Inferior parietal cortex (tissue), 1 donor: ENCODE measurements around the gene IL1RL2.

ENCODE experiments used
- DNase-seq: peaks from one replicate; pipeline ENCODE4 v3.0.0-alpha.2; 2016; ENCODE audit errors: extremely low spot score

The IL1RL2 gene

DNA sequence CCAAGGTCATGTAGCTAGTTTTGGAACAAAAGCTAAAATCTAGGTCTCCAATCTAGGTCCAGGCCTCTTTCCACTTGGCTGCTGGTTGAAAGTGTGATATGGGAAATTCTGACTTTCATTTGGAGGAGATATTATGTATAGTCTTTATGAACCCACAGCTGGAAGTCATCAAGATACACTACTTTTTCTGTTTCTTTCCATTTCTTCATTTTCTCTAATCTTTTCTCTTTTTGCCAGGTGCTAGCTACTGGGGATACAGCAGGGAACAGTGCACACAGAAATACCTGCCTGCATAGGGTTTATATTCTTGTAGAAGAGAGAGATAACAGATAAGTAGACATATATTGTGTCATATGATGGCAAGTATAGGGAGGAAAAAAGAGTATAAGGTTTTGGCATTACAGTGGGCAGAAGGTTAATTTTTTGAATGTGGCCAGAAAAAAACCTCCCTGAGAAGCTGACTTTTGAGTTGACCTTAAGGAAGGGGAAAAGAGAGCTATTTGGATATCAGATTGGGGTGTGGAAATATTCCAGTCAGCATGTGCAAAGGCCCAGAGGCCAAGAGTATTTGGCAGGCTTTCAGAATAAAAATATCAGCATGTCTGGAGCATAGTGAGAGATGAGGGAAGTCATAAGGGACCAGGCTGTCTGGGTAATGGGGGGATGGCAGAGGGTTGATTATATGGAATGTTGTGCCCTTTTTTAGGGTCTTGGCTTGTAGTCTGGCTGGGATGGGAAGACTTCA, 28.6 kb upstream of the IL1RL2 start:
- DNase-seq: no peak

DNA sequence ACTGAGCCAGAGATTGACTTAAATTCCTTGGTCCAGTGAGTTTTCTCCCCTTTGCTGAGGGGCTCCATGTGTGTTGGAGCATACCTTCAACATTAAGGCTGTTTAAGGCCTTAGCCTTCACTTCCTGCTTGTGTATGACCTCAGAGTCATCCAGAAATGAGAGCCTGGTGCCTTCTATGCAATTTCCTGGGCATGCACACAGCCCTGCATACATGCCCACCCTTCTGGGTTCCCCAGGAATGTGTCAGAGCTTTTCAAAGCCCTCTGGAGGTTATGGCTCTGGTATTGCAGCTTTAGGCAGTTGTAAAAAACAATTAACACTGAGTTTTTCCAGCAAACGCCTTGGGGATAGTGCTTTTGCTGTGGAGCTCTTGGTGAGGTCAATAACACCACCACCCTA, 27.5 kb upstream of the IL1RL2 start:
- DNase-seq: no peak

DNA sequence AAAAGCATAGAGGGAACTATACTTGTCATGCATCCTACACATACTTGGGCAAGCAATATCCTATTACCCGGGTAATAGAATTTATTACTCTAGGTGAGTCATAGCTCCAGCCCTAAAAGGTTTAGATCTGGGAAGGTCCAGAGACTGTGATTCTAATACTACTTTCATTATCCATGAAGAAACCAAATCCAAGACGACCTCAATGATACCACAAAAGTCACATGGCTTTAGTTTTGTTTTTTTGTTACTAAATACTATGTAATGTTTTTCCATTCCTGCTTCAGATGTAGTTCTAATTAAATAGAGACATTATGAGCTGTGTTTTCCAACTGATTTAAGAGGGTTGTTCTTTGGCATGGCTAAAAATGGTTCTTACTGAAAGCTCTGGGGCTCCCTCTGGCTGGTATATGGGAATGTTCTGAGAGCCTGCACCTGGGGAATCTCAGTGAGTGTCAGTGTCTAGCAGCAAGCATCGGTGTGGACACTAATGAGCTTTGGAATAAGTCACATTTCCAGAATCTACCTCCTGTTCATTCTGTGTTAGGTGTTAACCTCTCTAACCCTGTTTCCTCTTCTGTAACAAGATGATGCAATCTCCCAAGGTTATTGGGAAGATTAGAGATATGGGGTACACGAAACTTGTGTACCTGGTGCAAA, 20.5 kb upstream of the IL1RL2 start:
- DNase-seq: peak; percentile 32

DNA sequence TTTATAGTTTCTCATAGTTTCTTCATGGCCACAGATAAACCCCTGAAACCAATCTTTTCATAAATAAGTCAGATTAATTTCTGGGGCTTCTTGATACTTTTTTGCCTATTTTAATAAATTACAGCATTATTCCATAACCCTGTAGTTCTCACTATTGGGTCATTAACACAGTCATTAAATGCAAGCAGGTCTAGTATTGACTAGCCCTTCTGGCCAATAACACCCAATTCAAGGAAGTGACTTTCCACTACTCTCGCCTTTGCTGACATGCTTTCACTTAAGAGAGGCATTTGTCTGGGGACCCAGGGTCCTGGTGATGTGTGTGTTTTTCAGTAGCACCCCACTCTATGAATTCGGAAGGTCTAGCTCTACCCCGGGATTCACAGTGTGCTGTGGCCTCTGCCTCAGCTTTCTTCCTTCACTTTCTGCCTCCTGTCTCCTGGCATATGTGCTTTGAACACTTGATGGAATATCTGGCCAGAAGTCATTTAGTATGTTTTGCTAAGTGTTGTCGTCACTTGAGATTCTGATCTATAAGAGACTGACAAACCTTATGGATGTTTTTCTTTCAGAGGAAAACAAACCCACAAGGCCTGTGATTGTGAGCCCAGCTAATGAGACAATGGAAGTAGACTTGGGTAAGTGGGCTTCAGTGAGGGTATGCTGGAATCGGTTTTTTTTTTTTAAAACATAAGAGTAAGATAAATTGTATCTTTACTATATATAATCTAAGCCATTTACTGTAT, 18.6 kb upstream of the IL1RL2 start:
- DNase-seq: no peak

DNA sequence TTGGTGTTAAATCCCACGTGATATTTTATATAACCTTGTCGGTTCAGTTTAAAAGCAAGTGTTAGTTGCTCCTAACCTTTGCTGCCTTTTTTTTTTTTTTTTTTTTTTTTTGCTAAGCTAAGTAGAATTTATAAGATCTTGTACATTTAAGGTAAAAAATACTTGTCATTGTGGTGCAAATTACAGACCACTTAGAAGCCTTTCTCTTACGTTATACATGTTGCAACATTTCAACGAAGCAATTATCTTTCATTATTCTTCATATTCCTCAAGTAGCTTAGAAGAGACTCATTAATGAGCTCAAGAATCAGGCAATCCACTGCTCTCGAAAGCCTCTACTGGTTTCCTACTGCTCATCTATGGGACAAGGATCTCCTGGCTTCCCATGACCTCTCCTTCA, 14.9 kb upstream of the IL1RL2 start:
- DNase-seq: no peak

DNA sequence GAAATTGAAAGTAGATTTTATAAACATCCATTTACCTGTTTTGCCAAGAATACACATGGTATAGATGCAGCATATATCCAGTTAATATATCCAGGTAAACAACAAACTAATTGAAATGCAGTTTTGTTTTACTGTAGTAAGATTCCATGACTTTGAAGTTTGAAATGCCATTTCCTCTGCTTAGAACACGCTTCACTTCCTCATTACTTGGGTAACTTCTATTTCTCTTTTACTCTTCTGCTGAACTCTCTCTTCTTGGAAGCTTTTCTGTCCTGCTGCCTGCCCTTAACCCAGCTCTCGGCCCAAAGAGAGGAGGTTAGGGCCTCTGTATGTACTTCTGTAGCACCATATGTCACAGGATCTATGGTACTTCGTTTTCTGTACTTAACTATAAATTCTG, 14.1 kb upstream of the IL1RL2 start:
- DNase-seq: no peak

DNA sequence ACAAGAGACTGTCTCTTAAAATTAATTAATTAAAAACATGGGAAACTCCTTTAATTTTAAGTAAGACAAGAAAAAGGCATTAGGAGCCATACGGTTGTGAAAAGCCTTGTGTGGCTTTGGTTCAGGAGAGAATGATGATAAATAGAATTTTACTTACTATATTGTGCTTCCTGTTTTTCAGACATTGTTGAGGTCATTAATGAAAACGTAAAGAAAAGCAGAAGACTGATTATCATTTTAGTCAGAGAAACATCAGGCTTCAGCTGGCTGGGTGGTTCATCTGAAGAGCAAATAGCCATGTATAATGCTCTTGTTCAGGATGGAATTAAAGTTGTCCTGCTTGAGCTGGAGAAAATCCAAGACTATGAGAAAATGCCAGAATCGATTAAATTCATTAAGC, 10.7 kb upstream of the IL1RL2 start:
- no peak for DNase-seq

DNA sequence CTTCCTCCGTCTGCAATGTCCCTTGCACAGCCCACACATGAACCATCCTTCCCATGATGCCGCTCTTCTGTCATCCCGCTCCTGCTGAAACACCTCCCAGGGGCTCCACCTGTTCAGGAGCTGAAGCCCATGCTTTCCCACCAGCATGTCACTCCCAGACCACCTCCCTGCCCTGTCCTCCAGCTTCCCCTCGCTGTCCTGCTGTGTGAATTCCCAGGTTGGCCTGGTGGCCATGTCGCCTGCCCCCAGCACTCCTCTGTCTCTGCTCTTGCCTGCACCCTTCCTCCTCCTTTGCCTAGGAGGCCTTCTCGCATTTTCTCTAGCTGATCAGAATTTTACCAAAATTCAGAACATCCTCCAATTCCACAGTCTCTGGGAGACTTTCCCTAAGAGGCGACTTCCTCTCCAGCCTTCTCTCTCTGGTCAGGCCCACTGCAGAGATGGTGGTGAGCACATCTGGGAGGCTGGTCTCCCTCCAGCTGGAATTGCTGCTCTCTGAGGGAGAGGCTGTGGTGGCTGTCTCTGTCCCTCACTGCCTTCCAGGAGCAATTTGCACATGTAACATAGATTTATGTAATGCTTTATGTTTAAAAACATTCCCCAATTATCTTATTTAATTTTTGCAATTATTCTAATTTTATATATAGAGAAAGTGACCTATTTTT, 8.9 kb upstream of the IL1RL2 start:
- DNase-seq: no peak

DNA sequence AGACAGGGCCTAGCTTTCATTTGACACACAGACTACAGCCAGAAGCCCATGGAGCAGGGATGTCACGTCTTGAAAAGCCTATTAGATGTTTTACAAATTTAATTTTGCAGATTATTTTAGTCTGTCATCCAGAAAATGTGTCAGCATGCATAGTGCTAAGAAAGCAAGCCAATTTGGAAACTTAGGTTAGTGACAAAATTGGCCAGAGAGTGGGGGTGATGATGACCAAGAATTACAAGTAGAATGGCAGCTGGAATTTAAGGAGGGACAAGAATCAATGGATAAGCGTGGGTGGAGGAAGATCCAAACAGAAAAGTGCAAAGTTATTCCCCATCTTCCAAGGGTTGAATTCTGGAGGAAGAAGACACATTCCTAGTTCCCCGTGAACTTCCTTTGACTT, 7.8 kb upstream of the IL1RL2 start:
- no peak for DNase-seq

DNA sequence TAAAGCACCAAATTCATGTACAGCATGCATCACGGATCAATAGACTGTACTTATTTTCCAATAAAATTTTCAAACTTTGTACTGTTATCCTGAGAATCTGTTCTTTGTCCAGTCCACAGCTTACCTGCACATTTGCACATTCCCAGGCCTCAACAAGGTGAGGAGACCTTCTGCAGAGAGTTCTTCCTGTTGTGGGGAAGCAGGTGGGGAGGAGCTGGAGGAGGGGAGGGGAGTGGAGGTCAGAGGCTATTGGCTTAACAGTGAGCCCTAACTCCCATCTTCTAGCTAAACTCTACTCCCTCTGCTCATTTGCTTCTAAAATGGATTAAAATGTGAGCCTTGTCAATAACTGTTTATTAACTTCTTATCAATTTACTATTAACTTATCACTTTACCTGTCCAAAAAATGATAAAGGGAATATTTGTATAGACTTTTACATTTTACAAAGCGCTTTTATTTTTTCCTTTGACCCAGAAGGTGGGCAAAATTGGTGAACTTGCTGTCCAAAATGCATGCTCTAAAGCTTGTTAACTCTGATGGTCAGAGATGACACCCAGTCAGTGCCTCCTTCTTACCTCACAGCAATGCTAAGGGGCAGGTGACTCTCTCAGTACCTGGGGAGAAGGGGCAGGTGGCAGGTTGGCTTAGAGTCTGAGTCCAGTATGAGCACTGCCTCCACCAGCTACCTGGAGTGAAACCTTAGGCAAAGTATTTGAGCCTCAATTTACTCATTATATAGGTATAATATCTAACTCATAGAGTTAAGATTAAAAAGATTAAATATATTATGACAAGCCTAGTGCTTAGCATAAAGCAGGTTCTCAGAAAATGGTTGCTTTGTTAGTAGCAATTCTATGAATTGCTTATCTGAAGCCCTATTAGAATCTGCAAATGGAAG, 6.8 kb upstream of the IL1RL2 start:
- DNase-seq: no peak

DNA sequence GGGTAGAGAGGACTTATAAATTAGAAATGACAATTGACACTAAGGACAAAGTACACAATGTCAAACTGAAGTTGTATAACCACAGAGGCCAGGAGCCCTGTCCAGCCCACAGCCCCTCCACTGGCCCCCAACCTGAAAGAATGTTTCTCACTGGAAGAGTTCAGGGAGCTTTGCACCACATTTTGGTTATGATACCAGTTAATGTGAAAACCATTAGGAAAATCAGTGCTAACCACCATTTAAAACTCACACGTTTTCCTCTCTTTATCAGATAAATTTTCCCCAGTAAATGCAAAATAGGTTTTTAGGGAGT, 6.2 kb upstream of the IL1RL2 start:
- no peak for DNase-seq

DNA sequence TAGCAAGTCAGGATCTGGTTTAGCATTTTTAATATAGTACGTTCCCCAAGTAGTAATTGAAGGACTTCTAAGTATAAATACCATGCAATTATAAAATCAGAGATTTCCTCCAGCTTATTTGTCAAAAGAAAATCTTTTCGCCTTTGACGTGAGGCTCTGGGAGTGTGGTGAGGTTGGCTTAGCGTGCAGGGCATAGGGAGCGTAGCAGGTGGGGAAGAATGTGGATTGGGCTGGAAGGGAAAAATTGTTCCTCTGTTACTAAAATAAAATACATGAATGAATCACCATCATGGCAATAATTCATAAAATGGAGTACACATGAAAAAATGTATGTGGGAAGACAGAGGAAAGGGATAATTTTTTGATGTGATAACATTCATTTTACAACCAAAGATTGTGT, 5.4 kb upstream of the IL1RL2 start:
- no peak for DNase-seq

DNA sequence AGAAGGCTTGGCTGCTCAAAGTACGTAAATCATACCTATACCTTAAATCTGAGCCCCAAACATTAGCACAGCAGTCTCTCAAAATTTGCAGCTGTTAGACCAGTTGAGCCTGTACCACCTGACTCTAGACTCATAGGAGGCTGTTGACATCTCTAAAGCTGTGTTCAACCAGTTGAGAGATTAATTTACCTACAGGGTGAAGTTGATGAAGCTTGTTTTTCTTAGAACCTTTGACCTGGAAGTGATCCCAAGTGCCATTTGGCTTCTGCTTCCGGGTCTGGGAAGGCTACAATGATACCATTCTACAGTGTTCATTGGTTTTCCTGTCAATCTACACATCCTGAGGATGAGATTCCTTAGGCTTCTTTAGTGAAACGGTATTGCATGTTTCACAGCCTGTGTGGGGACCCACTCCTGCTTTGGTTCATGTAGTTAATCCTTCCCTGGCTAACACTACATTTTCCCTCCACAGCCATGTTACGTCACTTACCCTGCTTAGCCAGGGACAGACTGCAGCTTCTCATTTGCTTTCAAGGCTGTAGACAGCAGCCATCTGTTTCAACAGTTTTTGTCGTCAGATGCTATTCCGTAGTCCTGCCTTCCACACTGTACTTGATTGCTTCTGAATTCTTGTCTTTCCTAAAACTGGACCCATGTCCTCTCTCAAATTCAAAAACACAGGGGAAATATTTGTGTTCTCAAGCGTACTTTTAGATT, 4.7 kb upstream of the IL1RL2 start:
- no peak for DNase-seq

DNA sequence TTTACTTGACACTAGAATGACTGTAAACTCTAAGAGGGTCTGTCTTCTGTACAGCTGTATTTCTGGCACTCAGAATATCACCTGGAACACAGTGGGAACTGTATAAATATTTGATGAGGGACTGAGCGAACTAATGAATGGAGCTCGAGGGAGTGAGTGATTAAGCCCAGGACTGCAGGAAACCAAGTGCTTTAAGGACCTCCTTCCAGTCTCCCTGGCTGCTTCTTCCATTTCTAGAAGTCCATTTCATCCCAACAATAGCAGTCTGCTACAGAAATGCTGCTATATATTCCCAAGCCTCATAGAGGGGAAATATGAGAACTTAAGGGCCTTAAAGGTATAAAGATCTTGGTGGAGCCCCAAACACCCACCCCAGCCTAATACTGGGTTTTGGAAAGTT, 2.8 kb upstream of the IL1RL2 start:
- DNase-seq: no peak

DNA sequence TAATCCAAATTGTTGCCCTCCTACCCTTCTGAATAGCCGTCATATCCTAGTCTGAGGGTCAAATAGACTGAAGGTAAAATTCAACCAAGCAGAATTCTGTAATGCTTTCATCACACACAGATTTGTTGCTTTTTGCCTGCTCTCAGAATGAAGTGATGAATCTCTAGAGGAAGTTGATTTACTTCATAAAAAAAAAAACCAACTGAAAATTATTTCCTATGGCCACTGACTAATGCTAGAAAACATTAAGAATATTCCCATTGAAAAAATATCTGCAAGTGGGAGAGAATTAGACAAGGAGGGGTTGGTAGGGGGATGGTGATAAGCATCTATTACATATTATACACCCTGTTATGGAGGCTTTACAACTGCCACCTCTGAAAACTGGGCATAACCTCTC, 2.3 kb upstream of the IL1RL2 start:
- DNase-seq: no peak

DNA sequence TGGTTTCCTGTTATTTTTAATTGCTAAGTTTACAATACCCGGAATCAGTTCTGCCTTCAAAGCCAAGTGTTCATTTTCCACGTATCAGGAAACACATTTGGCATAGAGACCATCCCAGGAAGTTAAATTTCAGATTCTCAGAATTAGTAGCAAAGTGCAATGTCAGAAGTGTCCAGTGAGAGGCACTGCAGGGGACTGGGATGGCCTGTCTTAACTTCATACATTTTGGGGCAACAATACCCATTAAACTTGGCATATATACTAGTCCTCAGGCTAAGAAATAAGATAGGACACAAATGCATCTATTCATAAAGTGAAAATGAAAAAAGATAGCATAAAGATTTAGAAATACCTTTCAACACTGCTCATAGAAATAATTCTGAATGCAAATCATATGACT, 1.5 kb upstream of the IL1RL2 start:
- DNase-seq: no peak

DNA sequence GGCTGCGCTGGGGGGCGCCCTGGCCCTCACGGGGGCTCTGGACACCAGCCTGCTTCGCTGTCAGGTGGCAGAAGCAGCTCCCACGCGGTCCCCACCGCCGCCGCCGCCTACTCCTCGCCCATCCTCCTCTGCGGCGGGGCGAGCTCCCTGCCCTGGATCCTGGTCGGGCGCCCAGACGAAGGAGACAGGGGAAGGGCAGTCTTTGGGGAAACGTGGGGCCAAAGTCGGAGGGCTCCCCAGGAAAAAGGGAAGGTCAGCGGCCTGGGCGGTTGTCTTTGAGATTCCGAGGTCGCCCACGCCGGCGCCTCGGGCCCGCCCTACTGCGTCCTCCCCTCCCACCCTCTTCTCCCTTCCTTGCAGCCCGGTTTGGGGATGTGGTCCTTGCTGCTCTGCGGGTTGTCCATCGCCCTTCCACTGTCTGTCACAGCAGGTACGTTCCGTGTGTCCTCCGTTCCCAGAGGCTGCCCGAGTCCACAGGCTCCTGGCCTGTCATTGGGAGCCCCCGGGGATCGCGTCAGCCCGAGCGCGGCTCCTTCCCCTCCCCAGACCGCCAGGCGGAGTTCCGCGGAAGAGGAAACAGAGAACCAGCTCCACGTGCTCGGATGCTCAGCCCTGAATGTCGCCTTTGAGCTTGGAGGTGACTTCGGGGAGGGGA, 800 bp downstream of the IL1RL2 start:
- peak; percentile 37 for DNase-seq

DNA sequence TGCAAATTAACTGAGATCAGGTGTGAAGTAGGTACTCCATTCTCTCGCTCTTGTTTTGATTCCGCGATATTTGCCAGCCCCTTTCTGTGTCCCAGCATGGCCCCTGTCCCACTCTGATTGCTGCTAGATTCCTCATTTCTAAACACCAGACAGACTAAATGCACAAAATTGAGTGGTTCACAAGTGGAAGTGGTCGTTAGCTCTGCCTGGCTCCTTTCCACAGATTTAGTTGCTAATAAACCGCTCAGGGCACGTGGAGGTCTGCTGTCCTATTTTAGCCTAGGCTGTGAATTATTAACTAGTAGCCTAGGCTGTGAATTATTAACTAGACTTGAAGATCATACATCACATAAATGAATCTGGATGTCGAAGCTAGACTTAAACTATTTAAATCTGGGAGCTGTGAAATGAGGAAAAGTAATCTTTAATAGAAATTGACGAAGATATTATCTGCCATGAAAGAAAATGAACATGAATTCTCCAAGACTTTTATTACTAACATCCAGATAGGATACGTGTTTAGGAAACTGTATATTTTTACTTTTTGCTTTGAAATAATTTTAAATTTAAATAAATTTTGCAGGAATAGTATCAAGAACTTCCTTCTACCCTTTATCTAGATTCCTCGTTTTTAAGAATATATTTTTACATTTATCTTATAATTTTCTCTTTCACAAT, 3.7 kb downstream of the IL1RL2 start:
- no peak for DNase-seq

DNA sequence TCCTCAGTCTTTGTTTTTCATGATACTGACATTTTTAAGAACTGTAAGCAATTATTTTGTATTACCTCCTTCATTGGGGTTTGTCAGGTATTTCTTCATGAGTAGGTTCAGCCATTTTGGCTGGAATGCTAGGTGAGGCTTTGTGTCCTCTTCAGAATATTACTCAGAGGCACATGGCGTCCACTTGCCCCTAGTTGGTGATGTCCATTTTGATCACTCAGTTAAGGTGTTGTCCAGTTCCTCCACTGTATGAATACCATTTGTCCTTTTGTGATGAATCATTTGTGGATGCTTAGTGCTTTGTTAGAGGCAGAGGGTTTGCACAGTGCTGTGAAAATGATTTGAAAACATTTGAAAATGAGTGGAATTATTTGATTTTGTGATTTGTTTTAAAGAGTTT, 4.7 kb downstream of the IL1RL2 start:
- no peak for DNase-seq

DNA sequence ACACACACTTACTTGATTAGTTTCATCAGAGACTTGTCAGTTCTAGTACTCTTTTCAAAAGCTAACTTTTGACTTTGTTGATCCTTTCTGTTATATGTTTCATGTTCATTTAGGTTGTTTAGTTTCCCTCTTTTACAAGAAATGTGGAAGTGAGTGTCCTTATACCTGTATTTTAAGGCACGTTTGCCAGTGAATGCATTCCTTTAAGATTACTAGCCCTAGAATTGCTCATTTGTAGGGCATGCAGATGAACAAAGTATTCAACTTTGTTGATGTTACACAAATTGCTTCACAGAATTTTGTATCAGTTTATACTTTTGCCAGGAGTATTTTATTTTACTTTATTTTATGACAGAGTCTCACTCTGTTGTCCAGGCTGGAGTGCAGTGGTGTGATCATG, 6.3 kb downstream of the IL1RL2 start:
- DNase-seq: no peak
